K562 (cell line): ENCODE results near the gene OR5P2. TPM values are rescaled to one million over a fixed set of nuclear protein-coding genes. Genes with fewer than 3 reads are reported as not detected.

Source experiments
- ATAC-seq: fragments of 200-7000 bp; cut with Tn5 transposase; 3 replicates; pipeline ENCODE4 v1.9.1; 2020; ENCODE audit warnings: moderate library complexity
- Bru-seq: library from RNA; stranded (reverse); fragments of 400-500 nt; gene quantifications from one replicate; lab custom pipeline; 2021; lab: Mats Ljungman, UMichigan
- BruChase-seq, 2 experiments: library from RNA; stranded (reverse); fragments of 400-500 nt; gene quantifications; one replicate each; lab custom pipeline; 2021; lab: Mats Ljungman, UMichigan
- BruUV-seq: library from RNA; stranded (reverse); fragments of 400-500 nt; replicated peaks from 2 replicates; lab custom pipeline; 2021; lab: Mats Ljungman, UMichigan
- CTCF ChIA-PET: fragments of 300-600 bp; formaldehyde crosslinking; extraction: SDS; loops from one replicate; lab custom pipeline; 2021; ENCODE audit warnings: low intra/inter-chr PET ratio; lab: Yijun Ruan, JAX
- POLR2A ChIA-PET: fragments of 300-600, 350-650 bp; sonication (Branson Sonifier 250); formaldehyde crosslinking; extraction: SDS; loops from one replicate; lab custom pipeline; 2021; ENCODE audit warnings: antibody characterized with exemption, inconsistent platforms; lab: Yijun Ruan, JAX
- DNase-seq, 4 experiments: peaks; one replicate each; pipeline versions ENCODE4 v3.0.0 to v3.0.0-alpha.2; 2011 to 2018; ENCODE audit warnings: low spot score in 3 of 4, mixed read lengths in 3 of 4; ENCODE audit errors: extremely low read depth in 1 of 4
- FAIRE-seq: peaks from 2 replicates; lab custom pipeline; 2011; peaks lifted over from hg19 to GRCh38; lab: Jason Lieb, UNC
- H2AFZ ChIP-seq: 2 replicates; pipeline ENCODE4 v1.6.0; 2011; ENCODE audit warnings: low read depth, low read length, control low read depth, inconsistent platforms
- H3K27ac ChIP-seq: fragments of 200-600 bp; 3 replicates; pipeline ENCODE4 v1.8.0; 2011; ENCODE audit warnings: low read depth, mild to moderate bottlenecking, control low read depth, inconsistent platforms, low read length, moderate library complexity, mixed read lengths; ENCODE audit errors: extremely low read depth
- H3K27me3 ChIP-seq, 2 experiments: fragments of 300-600 bp in 1 of 2; 2 replicates in 1 of 2; 3 replicates in 1 of 2; pipeline versions ENCODE4 v1.6.0 to v1.8.0; 2011; ENCODE audit warnings: inconsistent platforms in 2 of 2, low read length in 2 of 2, mild to moderate bottlenecking in 1 of 2, mixed read lengths in 1 of 2, moderate library complexity in 1 of 2; ENCODE audit not compliant: control insufficient read depth in 2 of 2, insufficient read depth in 2 of 2
- H3K36me3 ChIP-seq: fragments of 300-600 bp; 3 replicates; pipeline ENCODE4 v1.8.0; 2011; ENCODE audit warnings: mild to moderate bottlenecking, low read length, inconsistent platforms; ENCODE audit not compliant: control insufficient read depth, insufficient read depth
- H3K4me1 ChIP-seq, 2 experiments: fragments of 200-600 bp in 1 of 2; replicated peaks in 1 of 2; 2 replicates in 1 of 2; 3 replicates in 1 of 2; pipeline versions ENCODE4 v1.5.1 to v1.8.0; 2011; ENCODE audit warnings: inconsistent platforms in 2 of 2, low read length in 2 of 2, mild to moderate bottlenecking in 1 of 2, mixed read lengths in 1 of 2, moderate library complexity in 1 of 2; ENCODE audit not compliant: control insufficient read depth in 2 of 2, insufficient read depth in 2 of 2
- H3K4me2 ChIP-seq: 2 replicates; pipeline ENCODE4 v1.6.1; 2011; ENCODE audit warnings: low read length, control low read depth, inconsistent platforms, mixed read lengths; ENCODE audit not compliant: insufficient read depth
- H3K4me3 ChIP-seq: fragments of 200-600 bp; sonication (generic), shearing (Covaris generic); 2 replicates; pipeline ENCODE4 v1.5.1; 2016; ENCODE audit warnings: control low read depth, inconsistent platforms
- H3K79me2 ChIP-seq: fragments of 200-600 bp; 3 replicates; pipeline ENCODE4 v1.8.0; 2011; ENCODE audit warnings: low read length, inconsistent platforms; ENCODE audit not compliant: control insufficient read depth, insufficient read depth
- H3K9ac ChIP-seq, 2 experiments: 2 replicates each; pipeline versions ENCODE4 v1.6.0 to v1.6.1; 2011; ENCODE audit warnings: low read depth in 2 of 2, low read length in 2 of 2, control low read depth in 1 of 2, inconsistent platforms in 1 of 2, mild to moderate bottlenecking in 1 of 2, mixed read lengths in 1 of 2; ENCODE audit not compliant: insufficient read depth in 1 of 2
- H3K9me1 ChIP-seq: one replicate; pipeline ENCODE4 v1.6.0; 2011; ENCODE audit warnings: inconsistent platforms, mild to moderate bottlenecking, low read length, moderate library complexity; ENCODE audit not compliant: control insufficient read depth, insufficient read depth
- H3K9me3 ChIP-seq: replicated peaks from 2 replicates; pipeline ENCODE4 v1.5.1; 2011; ENCODE audit warnings: low read depth, low read length, inconsistent platforms; ENCODE audit not compliant: control insufficient read depth, insufficient read depth
- H4K20me1 ChIP-seq: replicated peaks from 2 replicates; pipeline ENCODE4 v1.6.1; 2011; ENCODE audit warnings: low read length, inconsistent platforms, mixed read lengths; ENCODE audit not compliant: control insufficient read depth, insufficient read depth
- BDP1 ChIP-seq: IDR thresholded peaks from 3 replicates; pipeline ENCODE4 v1.6.1; 2011; ENCODE audit not compliant: insufficient read length, insufficient read depth
- CBX5 ChIP-seq: IDR thresholded peaks from 2 replicates; pipeline ENCODE4 v1.6.1; 2014; ENCODE audit warnings: low read depth, borderline replicate concordance
- CHD4 ChIP-seq: fragments of 200-600 bp; sonication (generic); IDR thresholded peaks from 3 replicates; pipeline ENCODE4 v1.6.1; 2012; ENCODE audit warnings: low read depth, mild to moderate bottlenecking, mixed read lengths, low read length, inconsistent platforms; ENCODE audit not compliant: insufficient read depth, insufficient replicate concordance, poor library complexity, severe bottlenecking
- CREB5 ChIP-seq: fragments of 250-450 bp; sonication (Bioruptor Pico); IDR thresholded peaks from 2 replicates; pipeline ENCODE4 v1.5.0; 2020; ENCODE audit warnings: mild to moderate bottlenecking
- FOXJ2 ChIP-seq: fragments of 200-800 bp; sonication (Bioruptor generic); IDR thresholded peaks from 2 replicates; pipeline ENCODE4 v1.6.1; 2016; ENCODE audit warnings: missing genetic modification characterization, missing compliant biosample characterization
- KAT2B ChIP-seq: IDR thresholded peaks from one replicate; pipeline ENCODE4 v1.6.1; 2012; ENCODE audit warnings: low read depth, mild to moderate bottlenecking, control low read depth, inconsistent platforms, low read length, moderate library complexity
- KDM1A ChIP-seq, 2 experiments: fragments of 450-650 bp; IDR thresholded peaks; 2 replicates each; pipeline ENCODE4 v1.6.1; 2016; ENCODE audit warnings: mild to moderate bottlenecking in 2 of 2
- MTA1 ChIP-seq: fragments of 450-650 bp; IDR thresholded peaks from 2 replicates; pipeline ENCODE4 v1.6.1; 2017; ENCODE audit warnings: borderline replicate concordance
- RERE ChIP-seq: sonication (generic); formaldehyde crosslinking; IDR thresholded peaks from 2 replicates; pipeline ENCODE4 v1.8.0; 2023; ENCODE audit warnings: missing genetic modification reagents, mild to moderate bottlenecking, borderline replicate concordance
- SREBF2 ChIP-seq: sonication (generic); formaldehyde crosslinking; IDR thresholded peaks from 2 replicates; pipeline ENCODE4 v1.4.0; 2020; ENCODE audit warnings: mild to moderate bottlenecking, missing genetic modification reagents
- ZBTB17 ChIP-seq: fragments of 450-650 bp; formaldehyde crosslinking; IDR thresholded peaks from 2 replicates; pipeline ENCODE4 v1.4.0; 2020; ENCODE audit warnings: mild to moderate bottlenecking
- ZNF436 ChIP-seq: fragments of 250-450, 450-650 bp; sonication (Bioruptor Pico); formaldehyde crosslinking; IDR thresholded peaks from 2 replicates; pipeline ENCODE4 v1.7.0; 2020; ENCODE audit warnings: mild to moderate bottlenecking
- ZNF77 ChIP-seq: fragments of 250-450 bp; sonication (Bioruptor Pico); IDR thresholded peaks from 2 replicates; pipeline ENCODE4 v1.5.0; 2020
- WGBS: fragments of 100-300 bp; shearing (Covaris generic); methylation state at CpG from one replicate; pipeline ENCODE4 v1.1.6; 2016; ENCODE audit warnings: low coverage, mixed read lengths; ENCODE audit not compliant: insufficient coverage; ENCODE audit errors: missing lambda C conversion rate; 5-methylcytosine and 5-hydroxymethylcytosine counted together
- in situ Hi-C: fragments of 300-500 bp; cut with MboI; formaldehyde crosslinking; loops from 4 replicates; pipeline ENCODE4 v1.15.0; 2018; ENCODE audit warnings: inconsistent platforms, mixed read lengths
- intact Hi-C: fragments of 100-400 bp; cut with micrococcal nuclease; formaldehyde crosslinking; loops from 2 replicates; pipeline ENCODE4 v1.14.2; 2022
- long read RNA-seq, 3 experiments: library from polyadenylated mRNA in 2 of 3; library from RNA in 1 of 3; unstranded in 2 of 3; stranded (forward) in 1 of 3; transcript quantifications; one replicate each; pipeline ENCODE4 v2.0.0, GENCODE V29; 2019 to 2022
- polyA minus RNA-seq, 3 experiments: library from RNA; depleted of rRNA, polyadenylated mRNA; stranded (reverse); fragments of >200 nt; gene quantifications; 2 replicates each; pipeline ENCODE4 v1.2.3, GENCODE V29; 2011
- polyA plus RNA-seq, 8 experiments: library from polyadenylated mRNA; depleted of rRNA in 4 of 8; stranded (reverse) in 5 of 8; unstranded in 3 of 8; fragments of >200 nt; fragmentation: Nextera tagmentation in 2 of 8; fragmentation: Illumina TruSeq in 1 of 8; extraction: Ambion mirVana in 2 of 8; extraction: Trizol in 1 of 8; gene quantifications; 2 replicates each; pipeline versions ENCODE4 v1.2.1 to v1.2.3, GENCODE V29; 2011 to 2014; ENCODE audit warnings: inconsistent platforms in 1 of 8, missing spikeins in 1 of 8
- total RNA-seq, 7 experiments: library from RNA; depleted of rRNA in 6 of 7; stranded (reverse); fragments of >200 nt in 6 of 7; fragmentation: Illumina TruSeq in 2 of 7; extraction: Trizol in 2 of 7; gene quantifications; 2 replicates each; pipeline versions ENCODE4 v1.2.1 to v1.2.3, GENCODE V29; 2011 to 2021; ENCODE audit warnings: low replicate concordance in 1 of 7

The OR5P2 gene, protein sequence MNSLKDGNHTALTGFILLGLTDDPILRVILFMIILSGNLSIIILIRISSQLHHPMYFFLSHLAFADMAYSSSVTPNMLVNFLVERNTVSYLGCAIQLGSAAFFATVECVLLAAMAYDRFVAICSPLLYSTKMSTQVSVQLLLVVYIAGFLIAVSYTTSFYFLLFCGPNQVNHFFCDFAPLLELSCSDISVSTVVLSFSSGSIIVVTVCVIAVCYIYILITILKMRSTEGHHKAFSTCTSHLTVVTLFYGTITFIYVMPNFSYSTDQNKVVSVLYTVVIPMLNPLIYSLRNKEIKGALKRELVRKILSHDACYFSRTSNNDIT
- total RNA-seq (2011; cell fraction: chromatin; rRNA removed; ENCODE audit: low replicate concordance), result not detected in 2 replicates
- total RNA-seq (2011; cell fraction: nucleolus; rRNA removed), result not detected in 2 replicates
- not detected in 2 replicates for total RNA-seq (2011; cell fraction: nucleoplasm; rRNA removed)
- total RNA-seq (2014; rRNA removed) (not detected in 2 replicates), total RNA-seq (2014; rRNA removed; fragmentation: Illumina TruSeq; extraction: Trizol) (not detected in 2 replicates), total RNA-seq (2015; rRNA removed; fragmentation: Illumina TruSeq; extraction: Trizol) (not detected in 2 replicates), total RNA-seq (2021) (not detected in 2 replicates), polyA plus RNA-seq (2011; rRNA removed) (not detected in 2 replicates), polyA plus RNA-seq (2014; fragmentation: Illumina TruSeq; extraction: Trizol) (not detected in 2 replicates), polyA plus RNA-seq (2014; fragmentation: Nextera tagmentation; extraction: Ambion mirVana) (not detected), polyA plus RNA-seq (2014; rRNA removed) (not detected in 2 replicates), polyA minus RNA-seq (2011; rRNA and poly(A)+ RNA removed) (not detected in 2 replicates), Bru-seq, nascent RNA (not detected), BruChase-seq, experiment 1, labeled RNA remaining after a 2-hour chase (not detected), BruChase-seq, experiment 2, labeled RNA remaining after a 6-hour chase (not detected)
- polyA plus RNA-seq (2011; cell fraction: cytosol; rRNA removed), result not detected in 2 replicates
- polyA plus RNA-seq (2011; cell fraction: nucleus; rRNA removed), result not detected in 2 replicates
- polyA plus RNA-seq (2012), result not detected in 2 replicates
- not detected in 2 replicates for polyA minus RNA-seq (2011; cell fraction: cytosol; rRNA and poly(A)+ RNA removed)
- not detected in 2 replicates for polyA minus RNA-seq (2011; cell fraction: nucleus; rRNA and poly(A)+ RNA removed)
- long read RNA-seq, experiment 1, result 0 reads
- long read RNA-seq, experiment 2, result 0 reads
- long read RNA-seq, experiment 3, result 0 reads

DNA sequence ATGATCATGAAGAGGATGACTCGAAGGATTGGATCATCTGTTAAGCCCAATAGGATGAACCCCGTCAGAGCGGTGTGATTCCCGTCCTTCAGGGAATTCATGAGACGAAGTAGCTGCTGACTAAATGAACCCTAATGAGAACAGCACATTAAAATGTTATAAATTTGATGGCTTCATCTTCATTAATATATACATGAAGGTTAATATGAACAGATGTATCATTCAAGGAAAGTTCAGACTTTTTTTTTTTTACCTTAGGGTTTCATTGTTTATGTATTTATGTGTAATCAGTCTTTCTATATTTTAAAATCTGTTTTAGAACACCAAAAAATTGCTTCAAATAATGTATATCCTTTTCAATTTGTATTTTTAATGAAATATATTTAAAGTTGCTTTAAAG lies at the start of gene OR5P2:
Gene OR5P2, minus strand, starts transcription at position 101 of the 400 bp plus-strand sequence. Its CDS starts 0 bp downstream, at position 101.
- in situ Hi-C loops, result no loop called here
- FAIRE-seq, result no peak
- no peak for TF ChIP-seq ZNF436 (CRISPR knock-in tag)
- TF ChIP-seq CHD4, result no peak
- no peak for TF ChIP-seq FOXJ2 (tag)
- no peak for TF ChIP-seq ZBTB17
- no peak for TF ChIP-seq CBX5
- TF ChIP-seq BDP1, result no peak
- no peak for TF ChIP-seq RERE (CRISPR knock-in tag)
- TF ChIP-seq MTA1, result no peak
- TF ChIP-seq SREBF2 (CRISPR knock-in tag), result no peak
- TF ChIP-seq ZNF77 (CRISPR knock-in tag), result no peak
- TF ChIP-seq CREB5 (CRISPR knock-in tag), result no peak
- no peak for TF ChIP-seq KAT2B
- no peak for TF ChIP-seq KDM1A (IDR thresholded peaks at IDR 0.05)

More for the DNA sequence above, at the start of gene OR5P2:
- Histone ChIP-seq H3K4me3 (no peak within 1 kb of the TSS), H3K27ac (no peak within 1 kb of the TSS), H4K20me1 (no peaks in the 10 kb centered on the region), H2AFZ (no peak within 1 kb of the TSS), H3K36me3 (no peaks in the 10 kb centered on the region), H3K9me3 (no peaks in the 10 kb centered on the region; the same call in 1 of the 2 replicates), H3K4me2 (no peak within 1 kb of the TSS), H3K79me2 (no peaks in the 10 kb centered on the region), H3K9ac (no peak within 1 kb of the TSS), H3K27me3 (no peaks in the 10 kb centered on the region), H3K4me1 (no peaks in the 10 kb centered on the region), H3K9me1 (no peaks in the 10 kb centered on the region)
- ATAC-seq (no peak), DNase-seq (no peak)
- ChIA-PET CTCF (no interaction called here), POLR2A (no interaction called here)
- intact Hi-C loops, result no loop called here
- 0% methylated on average over 5 of the region's 5 CpGs for WGBS
- no TSS peak for BruUV-seq
